B cell (primary cell): ENCODE results near the gene DIS3L2. TPM values are rescaled to one million over a fixed set of nuclear protein-coding genes. Genes with fewer than 3 reads are reported as not detected.

Experiments
- ATAC-seq: fragments of 200-7000 bp; cut with Tn5 transposase; one replicate; pipeline ENCODE4 v1.10.0; 2021; ENCODE audit warnings: low read depth, mild to moderate bottlenecking, moderate number of reproducible peaks, moderate library complexity
- CTCF ChIA-PET: fragments of 350-600 bp; sonication (Branson Sonifier 250); formaldehyde crosslinking; loops from one replicate; lab custom pipeline; 2021; ENCODE audit warnings: antibody characterized with exemption, inconsistent platforms; lab: Charles Lee
- POLR2A ChIA-PET: fragments of 350-600 bp; sonication (Branson Sonifier 250); formaldehyde crosslinking; loops from one replicate; lab custom pipeline; 2021; ENCODE audit warnings: antibody characterized with exemption; lab: Charles Lee
- DNase-seq: peaks from one replicate; pipeline ENCODE4 v3.0.0; 2013
- H2AFZ ChIP-seq: 2 replicates; pipeline ENCODE4 v1.6.1; 2012; ENCODE audit warnings: mild to moderate bottlenecking, low read depth, low read length; ENCODE audit not compliant: insufficient read depth, poor library complexity, severe bottlenecking
- H3K27ac ChIP-seq, 2 donors: 1 replicate in 1 of 2; 2 replicates in 1 of 2; pipeline ENCODE4 v1.5.1; 2012 to 2013; ENCODE audit warnings: low read length in 2 of 2, mild to moderate bottlenecking in 2 of 2, moderate library complexity in 1 of 2
- H3K27me3 ChIP-seq, 4 experiments: fragments of 200-600 bp in 1 of 4; sonication (generic) in 1 of 4; replicated peaks in 1 of 4; 1 replicate in 2 of 4; 2 replicates in 2 of 4; pipeline versions ENCODE4 v1.6.1 to v1.7.0; 2013 to 2016; ENCODE audit warnings: low read length in 3 of 4, mild to moderate bottlenecking in 2 of 4, mixed read lengths in 1 of 4, moderate library complexity in 1 of 4; ENCODE audit not compliant: insufficient read depth in 4 of 4, control insufficient read depth in 3 of 4; ENCODE audit errors: control extremely low read depth in 1 of 4
- H3K36me3 ChIP-seq, 2 experiments: replicated peaks in 1 of 2; 1 replicate in 1 of 2; 2 replicates in 1 of 2; pipeline versions ENCODE4 v1.6.1 to v1.7.1; 2013; ENCODE audit warnings: low read length in 1 of 2; ENCODE audit not compliant: insufficient read depth in 2 of 2, control insufficient read depth in 1 of 2; ENCODE audit errors: control extremely low read depth in 1 of 2, extremely low read depth in 1 of 2
- H3K4me1 ChIP-seq, 2 donors: fragments of 200-600 bp in 1 of 2; sonication (generic) in 1 of 2; 1 replicate in 1 of 2; 2 replicates in 1 of 2; pipeline versions ENCODE4 v1.5.1 to v1.6.1; 2013 to 2017; ENCODE audit warnings: low read length in 2 of 2; ENCODE audit not compliant: control insufficient read depth in 2 of 2, insufficient read depth in 2 of 2
- H3K4me2 ChIP-seq: replicated peaks from 2 replicates; pipeline ENCODE3; 2012; ENCODE audit warnings: mild to moderate bottlenecking, low read depth, low read length; ENCODE audit not compliant: poor library complexity, severe bottlenecking
- H3K4me3 ChIP-seq, 5 experiments: fragments of 200-600 bp in 1 of 5; sonication (generic) in 1 of 5; 1 replicate in 3 of 5; 2 replicates in 2 of 5; pipeline versions ENCODE4 v1.5.1 to v1.7.0; 2011 to 2016; ENCODE audit warnings: low read length in 4 of 5, mild to moderate bottlenecking in 4 of 5, low read depth in 2 of 5, control low read depth in 1 of 5, moderate library complexity in 1 of 5; ENCODE audit not compliant: insufficient read depth in 1 of 5; ENCODE audit errors: control extremely low read depth in 1 of 5, extremely low read depth in 1 of 5
- H3K79me2 ChIP-seq: fragments of 200-600 bp; sonication (generic); one replicate; pipeline ENCODE4 v1.6.0; 2016; ENCODE audit warnings: low read length; ENCODE audit not compliant: control insufficient read depth, insufficient read depth
- H3K9ac ChIP-seq: fragments of 200-600 bp; sonication (generic); 2 replicates; pipeline ENCODE4 v1.6.1; 2017; ENCODE audit warnings: mild to moderate bottlenecking, low read length, moderate library complexity
- H3K9me3 ChIP-seq, 3 donors: one replicate each; pipeline versions ENCODE4 v1.6.1 to v1.7.1; 2013; ENCODE audit warnings: low read length in 2 of 3; ENCODE audit not compliant: control insufficient read depth in 2 of 3, insufficient read depth in 1 of 3; ENCODE audit errors: control extremely low read depth in 1 of 3
- H4K20me1 ChIP-seq: 2 replicates; pipeline ENCODE4 v1.6.0; 2012; ENCODE audit warnings: mild to moderate bottlenecking, low read length; ENCODE audit not compliant: insufficient read depth, control insufficient read depth, poor library complexity, severe bottlenecking
- H3K27ac Mint-ChIP-seq: one replicate; pipeline ENCODE4 v1.8.0; 2021; ENCODE audit warnings: mixed read lengths
- H3K27me3 Mint-ChIP-seq: one replicate; pipeline ENCODE4 v1.8.0; 2021; ENCODE audit warnings: mixed read lengths
- H3K4me1 Mint-ChIP-seq: one replicate; pipeline ENCODE4 v1.8.0; 2021; ENCODE audit warnings: mixed read lengths
- H3K4me3 Mint-ChIP-seq: one replicate; pipeline ENCODE4 v1.8.0; 2021; ENCODE audit warnings: mixed read lengths
- H3K9me3 Mint-ChIP-seq: one replicate; pipeline ENCODE4 v1.8.0; 2022; ENCODE audit warnings: mixed read lengths; ENCODE audit not compliant: insufficient read depth
- CTCF ChIP-seq: fragments of 200-600 bp; IDR thresholded peaks from one replicate; pipeline ENCODE4 v1.8.0; 2022; ENCODE audit warnings: antibody characterized with exemption, mild to moderate bottlenecking
- EZH2 ChIP-seq: IDR thresholded peaks from 2 replicates; pipeline ENCODE4 v1.6.1; 2012; ENCODE audit warnings: borderline replicate concordance, low read depth, mild to moderate bottlenecking, moderate library complexity, low read length; ENCODE audit not compliant: insufficient read depth, poor library complexity, severe bottlenecking
- WGBS: methylation state at CpG from one replicate; pipeline ENCODE4 v1.1.5; 2013; ENCODE audit warnings: missing lambda C conversion rate; ENCODE audit not compliant: insufficient coverage; 5-methylcytosine and 5-hydroxymethylcytosine counted together
- intact Hi-C: fragments of 100-400 bp; cut with micrococcal nuclease; formaldehyde crosslinking; loops from one replicate; pipeline ENCODE4 v1.10.0; 2022
- polyA plus RNA-seq: library from polyadenylated mRNA; depleted of rRNA; stranded (reverse); fragments of >200 nt; gene quantifications from 2 replicates; pipeline ENCODE4 v1.2.3, GENCODE V29; 2012
- total RNA-seq, 2 donors: library from RNA; stranded (reverse); fragments of 120-200 nt in 1 of 2; gene quantifications; 1 replicate in 1 of 2; 2 replicates in 1 of 2; pipeline versions ENCODE4 v1.2.3 to v1.2.4, GENCODE V29; 2013 to 2022

The DIS3L2 gene
- total and polyA plus RNA-seq, 2 donors (not counting 1 experiment from before 2014, with no cell fraction given), result 34.5 to 70.1 TPM

DNA sequence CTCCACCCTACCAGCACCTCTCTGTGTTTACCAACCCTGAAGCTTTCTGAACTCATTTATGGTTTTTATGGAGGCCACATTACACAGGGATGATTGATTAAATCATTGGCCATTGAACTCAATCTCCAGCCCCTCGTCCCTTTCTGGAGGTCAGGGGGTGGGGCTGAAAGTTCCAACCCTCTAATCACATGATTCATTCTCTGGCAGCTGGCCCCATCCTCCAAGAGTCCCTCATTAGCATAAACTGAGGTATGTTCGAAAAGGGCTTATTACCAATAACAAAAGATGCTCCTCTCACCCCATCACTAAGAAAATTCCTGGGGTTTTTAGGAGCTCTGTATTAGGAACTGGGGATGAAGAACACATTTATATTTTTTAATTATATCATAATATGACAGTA lies 92.3 kb downstream of the DIS3L2 start:
- WGBS, result no CpG with 5 or more reads among the region's 2 CpGs
- TF ChIP-seq CTCF (no peak), EZH2 (no peak)
- ChIA-PET POLR2A (no interaction called here), CTCF (no interaction called here)
- H3K27me3 ChIP-seq, result no peaks in the 10 kb centered on the region
- ATAC-seq, result no peak
- H3K4me3 ChIP-seq, result no peak overlapping the region
- H3K4me2 ChIP-seq, result no peak overlapping the region
- H3K4me3 Mint-ChIP-seq, result no peak overlapping the region
- peaks cover 16% of the 10 kb centered on the region for H4K20me1 ChIP-seq
- no peaks in the 10 kb centered on the region for H3K27me3 Mint-ChIP-seq
- no peaks in the 10 kb centered on the region for H3K36me3 ChIP-seq
- H3K9me3 ChIP-seq, result no peaks in the 10 kb centered on the region
- H3K27ac ChIP-seq, result no peak overlapping the region
- peaks cover 12% of the 10 kb centered on the region for H3K79me2 ChIP-seq
- no peaks in the 10 kb centered on the region for H3K4me1 ChIP-seq
- no peak overlapping the region for H2AFZ ChIP-seq
- no peak overlapping the region for H3K27ac Mint-ChIP-seq
- no peak for DNase-seq
- intact Hi-C loops, result no loop called here
- H3K4me1 Mint-ChIP-seq, result peaks cover 13% of the 10 kb centered on the region
- no peak overlapping the region for H3K9ac ChIP-seq
- H3K9me3 Mint-ChIP-seq, result no peaks in the 10 kb centered on the region

- Histone ChIP-seq H3K9me3 (no peaks in the 10 kb centered on the region), H4K20me1 (peaks cover 17% of the 10 kb centered on the region), H2AFZ (no peak overlapping the region), H3K36me3 (no peaks in the 10 kb centered on the region), H3K27ac (no peak overlapping the region), H3K79me2 (peaks cover 21% of the 10 kb centered on the region), H3K9ac (no peak overlapping the region), H3K4me3 (no peak overlapping the region), H3K27me3 (no peaks in the 10 kb centered on the region), H3K4me2 (no peak overlapping the region), H3K4me1 (no peaks in the 10 kb centered on the region)
- no peak for ATAC-seq
- CTCF ChIA-PET, result no interaction called here
- intact Hi-C loops, result no loop called here
- POLR2A ChIA-PET, result no interaction called here
- TF ChIP-seq EZH2 (no peak), CTCF (no peak)
- no peak overlapping the region for H3K4me3 Mint-ChIP-seq
- DNase-seq, result no peak
- no CpG with 5 or more reads among the region's 5 CpGs for WGBS
- H3K27ac Mint-ChIP-seq, result no peak overlapping the region
- no peaks in the 10 kb centered on the region for H3K9me3 Mint-ChIP-seq
- H3K27me3 Mint-ChIP-seq, result no peaks in the 10 kb centered on the region
- peaks cover 7% of the 10 kb centered on the region for H3K4me1 Mint-ChIP-seq
Measured at GRCh38 chr2:232058063-232058877, 96.8 kb downstream of the DIS3L2 start.
